MG63 (cell line): ENCODE measurements around the gene ADGRF3. TPM values are rescaled to one million over a fixed set of nuclear protein-coding genes. Genes with fewer than 3 reads are reported as not detected.
"Not testable (repeated sequence)": the region's sequence is repeated elsewhere in the genome, so short reads cannot be mapped to it uniquely, and the experiment has no call there.

Experiments
- DNase-seq: peaks from one replicate; pipeline ENCODE4 v3.0.0-alpha.2; 2020
- H3K27me3 ChIP-seq: fragments of 250-450 bp; sonication (Bioruptor Pico); 2 replicates; pipeline ENCODE4 v1.5.1; 2020; ENCODE audit warnings: mild to moderate bottlenecking, moderate library complexity
- H3K36me3 ChIP-seq: fragments of 250-450 bp; sonication (Bioruptor Pico); 2 replicates; pipeline ENCODE4 v1.5.1; 2020; ENCODE audit warnings: mild to moderate bottlenecking, moderate library complexity
- H3K4me3 ChIP-seq: fragments of 250-450 bp; sonication (Bioruptor Pico); 2 replicates; pipeline ENCODE4 v1.5.1; 2020; ENCODE audit warnings: mild to moderate bottlenecking, moderate library complexity
- H3K9me3 ChIP-seq: fragments of 250-450 bp; sonication (Bioruptor Pico); 2 replicates; pipeline ENCODE4 v1.5.1; 2020; ENCODE audit warnings: mild to moderate bottlenecking, moderate library complexity
- total RNA-seq: library from RNA; depleted of rRNA; stranded (reverse); fragments of >200 nt; shearing (Covaris generic); gene quantifications from 2 replicates; pipeline ENCODE4 v1.2.3, GENCODE V29; 2014; ENCODE audit warnings: low replicate concordance

ADGRF3 gene
- total RNA-seq, 1 experiment from 2014 or later = not detected

- peak; percentile 80 for DNase-seq
- Histone ChIP-seq H3K4me3 (no peak overlapping the region), H3K9me3 (no peaks in the 10 kb centered on the region), H3K27me3 (no peaks in the 10 kb centered on the region), H3K36me3 (no peaks in the 10 kb centered on the region)
Observed at GRCh38 chr2:26330114-26330549, 16.5 kb downstream of the ADGRF3 start.

- H3K36me3 ChIP-seq, H3K4me3 ChIP-seq, H3K9me3 ChIP-seq, H3K27me3 ChIP-seq, DNase-seq: not testable (repeated sequence)
Observed at GRCh38 chr2:26329083-26329482, 17.5 kb downstream of the ADGRF3 start.

- no peaks in the 10 kb centered on the region for H3K27me3 ChIP-seq
- H3K36me3 ChIP-seq = no peaks in the 10 kb centered on the region
- no peak overlapping the region for H3K4me3 ChIP-seq
- no peaks in the 10 kb centered on the region for H3K9me3 ChIP-seq
- no peak for DNase-seq
Observed at GRCh38 chr2:26327291-26328272, 19.0 kb downstream of the ADGRF3 start.

- no peaks in the 10 kb centered on the region for H3K36me3 ChIP-seq
- no peaks in the 10 kb centered on the region for H3K9me3 ChIP-seq
- H3K4me3 ChIP-seq = no peak overlapping the region
- no peak for DNase-seq
- H3K27me3 ChIP-seq = no peaks in the 10 kb centered on the region
Observed at GRCh38 chr2:26326514-26326913, 20.1 kb downstream of the ADGRF3 start.

GRCh38 chr2:26325851-26326250 is 20.7 kb downstream of the ADGRF3 start:
- H3K36me3 ChIP-seq = no peaks in the 10 kb centered on the region

GRCh38 chr2:26324903-26325302 is 21.7 kb downstream of the ADGRF3 start:
- Histone ChIP-seq H3K9me3 (no peaks in the 10 kb centered on the region), H3K36me3 (no peaks in the 10 kb centered on the region), H3K4me3 (no peak overlapping the region), H3K27me3 (no peaks in the 10 kb centered on the region)
- DNase-seq = no peak

More at GRCh38 chr2:26325851-26326250, 20.7 kb downstream of the ADGRF3 start:
- H3K9me3 ChIP-seq = no peaks in the 10 kb centered on the region
- H3K27me3 ChIP-seq = no peaks in the 10 kb centered on the region
- DNase-seq = no peak
- no peak overlapping the region for H3K4me3 ChIP-seq

GRCh38 chr2:26324479-26324878 is 22.1 kb downstream of the ADGRF3 start:
- DNase-seq, H3K27me3 ChIP-seq, H3K9me3 ChIP-seq, H3K4me3 ChIP-seq, H3K36me3 ChIP-seq: not testable (repeated sequence)

- H3K4me3 ChIP-seq = no peak overlapping the region
- H3K27me3 ChIP-seq = no peaks in the 10 kb centered on the region
- DNase-seq = no peak
- H3K36me3 ChIP-seq = no peaks in the 10 kb centered on the region
- H3K9me3 ChIP-seq = no peaks in the 10 kb centered on the region
Observed at GRCh38 chr2:26318950-26319349, 27.6 kb downstream of the ADGRF3 start.

- peak; percentile 65 for DNase-seq
- H3K4me3 ChIP-seq = no peak overlapping the region
- H3K36me3 ChIP-seq = no peaks in the 10 kb centered on the region
- no peaks in the 10 kb centered on the region for H3K27me3 ChIP-seq
- H3K9me3 ChIP-seq = no peaks in the 10 kb centered on the region
Observed at GRCh38 chr2:26317377-26318105, 29.0 kb downstream of the ADGRF3 start.

GRCh38 chr2:26316845-26317244 is 29.7 kb downstream of the ADGRF3 start:
- H3K4me3 ChIP-seq = no peak overlapping the region
- DNase-seq = no peak

GRCh38 chr2:26316041-26316440 is 30.5 kb downstream of the ADGRF3 start:
- Histone ChIP-seq H3K9me3 (no peaks in the 10 kb centered on the region), H3K27me3 (no peaks in the 10 kb centered on the region), H3K36me3 (no peaks in the 10 kb centered on the region), H3K4me3 (no peak overlapping the region)
- DNase-seq = no peak

More at GRCh38 chr2:26316845-26317244, 29.7 kb downstream of the ADGRF3 start:
- no peaks in the 10 kb centered on the region for H3K9me3 ChIP-seq
- H3K36me3 ChIP-seq = no peaks in the 10 kb centered on the region
- no peaks in the 10 kb centered on the region for H3K27me3 ChIP-seq

- Histone ChIP-seq H3K36me3 (no peaks in the 10 kb centered on the region), H3K4me3 (no peak overlapping the region), H3K9me3 (no peaks in the 10 kb centered on the region), H3K27me3 (no peaks in the 10 kb centered on the region)
- DNase-seq = no peak
Observed at GRCh38 chr2:26314243-26314642, 32.3 kb downstream of the ADGRF3 start.

GRCh38 chr2:26313446-26313845 is 33.1 kb downstream of the ADGRF3 start:
- DNase-seq = no peak
- Histone ChIP-seq H3K9me3 (no peaks in the 10 kb centered on the region), H3K4me3 (no peak overlapping the region), H3K27me3 (no peaks in the 10 kb centered on the region), H3K36me3 (no peaks in the 10 kb centered on the region)

- no peak for DNase-seq
- no peak overlapping the region for H3K4me3 ChIP-seq
- no peaks in the 10 kb centered on the region for H3K27me3 ChIP-seq
- no peaks in the 10 kb centered on the region for H3K9me3 ChIP-seq
- no peaks in the 10 kb centered on the region for H3K36me3 ChIP-seq
Observed at GRCh38 chr2:26312471-26312870, 34.1 kb downstream of the ADGRF3 start.

GRCh38 chr2:26309921-26310320 is 36.7 kb downstream of the ADGRF3 start:
- H3K36me3 ChIP-seq = no peaks in the 10 kb centered on the region
- no peak for DNase-seq
- H3K4me3 ChIP-seq = no peak overlapping the region
- no peaks in the 10 kb centered on the region for H3K9me3 ChIP-seq
- no peaks in the 10 kb centered on the region for H3K27me3 ChIP-seq

GRCh38 chr2:26305540-26305939 is 41.0 kb downstream of the ADGRF3 start:
- H3K9me3 ChIP-seq = no peaks in the 10 kb centered on the region
- H3K36me3 ChIP-seq = no peaks in the 10 kb centered on the region
- no peaks in the 10 kb centered on the region for H3K27me3 ChIP-seq
- no peak for DNase-seq
- H3K4me3 ChIP-seq = no peak overlapping the region

- H3K27me3 ChIP-seq, H3K36me3 ChIP-seq, H3K4me3 ChIP-seq, DNase-seq, H3K9me3 ChIP-seq: not testable (repeated sequence)
Observed at GRCh38 chr2:26305094-26305493, 41.5 kb downstream of the ADGRF3 start.
